ENCODE measurements around the gene COL17A1.

The COL17A1 gene

DNA sequence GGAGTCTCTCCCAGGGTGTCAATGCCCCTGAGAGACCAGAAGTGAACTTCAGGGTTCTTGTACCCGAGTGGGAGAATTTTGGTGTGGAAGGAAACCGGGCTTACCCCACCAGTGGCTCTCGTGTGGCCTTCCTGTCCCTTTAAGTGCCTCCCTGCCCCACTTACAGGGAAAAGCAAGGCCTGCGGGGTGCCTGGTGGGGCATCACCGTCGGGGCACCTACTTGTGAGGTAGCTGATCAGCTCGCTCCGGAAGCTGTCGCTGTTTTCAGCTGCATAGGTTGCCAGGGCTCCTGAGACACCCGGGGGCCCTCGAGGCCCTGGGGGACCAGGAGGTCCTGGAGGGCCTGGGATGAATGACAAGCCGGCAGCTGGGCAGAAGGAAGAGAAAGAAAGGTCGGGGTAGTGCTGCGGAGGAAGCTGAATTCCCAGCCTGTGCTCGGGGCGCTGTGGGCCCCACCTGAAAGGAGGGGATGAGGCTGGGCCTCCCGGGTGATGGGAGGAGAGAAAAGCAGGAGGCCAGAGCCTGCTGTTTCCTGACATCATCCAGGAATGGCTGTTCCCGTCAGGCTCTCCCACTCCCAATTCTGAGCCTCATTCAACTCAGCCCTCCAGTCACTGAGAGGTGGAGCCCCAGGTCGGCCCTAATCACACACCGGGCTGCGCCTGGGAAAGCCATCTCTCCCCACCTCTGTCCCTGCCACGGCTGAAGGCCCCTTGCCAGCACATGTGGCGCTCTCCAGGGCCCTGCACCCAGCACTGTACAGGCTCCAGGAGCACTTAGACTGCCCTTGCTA lies 51.1 kb downstream of the COL17A1 start:
- H3K4me3 ChIP-seq (ENCODE audit: low read length) = no peak overlapping the region
- TF ChIP-seq, protein P1, sequence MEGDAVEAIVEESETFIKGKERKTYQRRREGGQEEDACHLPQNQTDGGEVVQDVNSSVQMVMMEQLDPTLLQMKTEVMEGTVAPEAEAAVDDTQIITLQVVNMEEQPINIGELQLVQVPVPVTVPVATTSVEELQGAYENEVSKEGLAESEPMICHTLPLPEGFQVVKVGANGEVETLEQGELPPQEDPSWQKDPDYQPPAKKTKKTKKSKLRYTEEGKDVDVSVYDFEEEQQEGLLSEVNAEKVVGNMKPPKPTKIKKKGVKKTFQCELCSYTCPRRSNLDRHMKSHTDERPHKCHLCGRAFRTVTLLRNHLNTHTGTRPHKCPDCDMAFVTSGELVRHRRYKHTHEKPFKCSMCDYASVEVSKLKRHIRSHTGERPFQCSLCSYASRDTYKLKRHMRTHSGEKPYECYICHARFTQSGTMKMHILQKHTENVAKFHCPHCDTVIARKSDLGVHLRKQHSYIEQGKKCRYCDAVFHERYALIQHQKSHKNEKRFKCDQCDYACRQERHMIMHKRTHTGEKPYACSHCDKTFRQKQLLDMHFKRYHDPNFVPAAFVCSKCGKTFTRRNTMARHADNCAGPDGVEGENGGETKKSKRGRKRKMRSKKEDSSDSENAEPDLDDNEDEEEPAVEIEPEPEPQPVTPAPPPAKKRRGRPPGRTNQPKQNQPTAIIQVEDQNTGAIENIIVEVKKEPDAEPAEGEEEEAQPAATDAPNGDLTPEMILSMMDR (conservative IDR thresholded peaks at IDR 0.05; ENCODE audit: low read depth, low read length) = no peak
- no peak for DNase-seq (ENCODE audit: low read depth)

DNA sequence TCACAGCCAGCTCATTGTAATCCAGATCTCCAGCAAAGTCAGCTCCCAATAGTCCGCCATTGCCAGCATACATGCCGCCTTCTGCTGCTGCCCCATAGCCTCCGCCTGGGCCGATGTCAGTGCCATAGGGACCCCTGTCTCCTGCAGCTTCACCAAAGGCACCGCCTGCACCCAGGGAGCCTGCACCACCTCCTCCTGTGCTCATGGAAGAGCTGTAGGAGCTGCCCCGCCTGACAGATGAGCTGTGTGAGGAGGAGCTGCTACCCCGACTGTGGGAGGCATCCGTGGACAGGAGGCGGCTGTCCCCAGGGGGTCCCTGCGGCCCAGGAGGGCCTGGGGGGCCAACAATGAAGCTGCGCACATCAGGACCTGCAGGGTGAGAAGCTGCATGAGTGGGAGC lies 51.7 kb downstream of the COL17A1 start:
- DNase-seq (ENCODE audit: low read depth) = no peak
- TF ChIP-seq, protein P1 (conservative IDR thresholded peaks at IDR 0.05; ENCODE audit: low read depth, low read length) = no peak
- no peak overlapping the region for H3K4me3 ChIP-seq (ENCODE audit: low read length)

GRCh38 chr10:104033401-104033930 lies 52.2 kb downstream of the COL17A1 start:
- no peak overlapping the region for H3K4me3 ChIP-seq (ENCODE audit: low read length)
- DNase-seq (ENCODE audit: low read depth) = no peak
- TF ChIP-seq, protein P1 (conservative IDR thresholded peaks at IDR 0.05; ENCODE audit: low read depth, low read length) = no peak

- TF ChIP-seq, protein P1 (conservative IDR thresholded peaks at IDR 0.05; ENCODE audit: low read depth, low read length) = no peak
- H3K4me3 ChIP-seq (ENCODE audit: low read length) = no peak overlapping the region
- DNase-seq (ENCODE audit: low read depth) = no peak
These were observed 53.4 kb downstream of the COL17A1 start for GRCh38 chr10:104032144-104032775.

DNA sequence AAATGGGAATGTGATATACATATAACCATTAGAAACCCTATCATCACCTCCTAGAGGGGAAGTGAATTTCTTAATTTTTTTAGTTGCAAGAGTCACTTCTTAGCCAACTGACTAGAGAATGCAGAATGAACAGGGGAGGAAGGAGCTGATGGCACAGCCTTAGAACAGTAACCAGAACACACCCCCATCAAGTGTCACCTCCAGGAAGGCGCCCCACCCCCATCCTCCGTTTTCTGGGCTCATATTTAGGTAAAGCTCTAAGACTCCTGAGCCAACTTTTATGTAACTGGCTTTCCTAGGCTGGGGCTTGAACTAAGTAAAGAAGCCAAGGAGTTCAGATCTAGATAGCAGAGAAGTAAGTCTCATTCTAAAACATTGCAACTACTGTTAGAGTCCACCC lies 54.0 kb downstream of the COL17A1 start:
- DNase-seq (ENCODE audit: low read depth) = no peak

GRCh38 chr10:104029521-104029860 lies 56.2 kb downstream of the COL17A1 start:
- no peak overlapping the region for H3K4me3 ChIP-seq (ENCODE audit: low read length)
- TF ChIP-seq, protein P1 (conservative IDR thresholded peaks at IDR 0.05; ENCODE audit: low read depth, low read length) = no peak
- no peak for DNase-seq (ENCODE audit: low read depth)

More for the DNA sequence above, 54.0 kb downstream of the COL17A1 start:
- TF ChIP-seq, protein P1 (conservative IDR thresholded peaks at IDR 0.05; ENCODE audit: low read depth, low read length) = no peak
- no peak overlapping the region for H3K4me3 ChIP-seq (ENCODE audit: low read length)

Data from retinal pigment epithelial cell (primary cell).